DND-41 (cell line): ENCODE results near the gene MPC1.

Experiments used
- ATAC-seq: fragments of 200-7000 bp; cut with Tn5 transposase; 3 replicates; pipeline ENCODE4 v1.9.1; 2021; ENCODE audit warnings: low read depth; ENCODE audit not compliant: insufficient read depth
- DNase-seq: peaks from one replicate; pipeline ENCODE4 v3.0.0-alpha.2; 2020
- H2AFZ ChIP-seq: 2 replicates; pipeline ENCODE4 v1.6.0; 2012; ENCODE audit warnings: low read depth, low read length
- H3K27ac ChIP-seq: 2 replicates; pipeline ENCODE4 v1.5.1; 2012; ENCODE audit warnings: low read length, inconsistent platforms
- H3K27me3 ChIP-seq: fragments of 200-600 bp; sonication (generic); 2 replicates; pipeline ENCODE4 v1.6.0; 2012; ENCODE audit warnings: low read length, mild to moderate bottlenecking, inconsistent platforms; ENCODE audit not compliant: insufficient read depth, poor library complexity
- H3K36me3 ChIP-seq: 2 replicates; pipeline ENCODE4 v1.5.1; 2012; ENCODE audit warnings: low read length, inconsistent platforms; ENCODE audit not compliant: insufficient read depth
- H3K4me1 ChIP-seq: 2 replicates; pipeline ENCODE4 v1.5.1; 2012; ENCODE audit warnings: mild to moderate bottlenecking, low read length; ENCODE audit not compliant: insufficient read depth
- H3K4me2 ChIP-seq: 2 replicates; pipeline ENCODE4 v1.6.0; 2012; ENCODE audit warnings: mild to moderate bottlenecking, moderate library complexity, low read length, inconsistent platforms; ENCODE audit not compliant: insufficient read depth
- H3K4me3 ChIP-seq, 2 experiments: fragments of 200-600 bp in 1 of 2; shearing (Covaris generic) in 1 of 2; 2 replicates each; pipeline ENCODE4 v1.5.1; 2012 to 2016; ENCODE audit warnings: inconsistent platforms in 2 of 2, low read length in 2 of 2, mild to moderate bottlenecking in 2 of 2, low read depth in 1 of 2, moderate library complexity in 1 of 2
- H3K79me2 ChIP-seq: 2 replicates; pipeline ENCODE4 v1.6.0; 2012; ENCODE audit warnings: low read length, inconsistent platforms; ENCODE audit not compliant: insufficient read depth
- H3K9ac ChIP-seq: 2 replicates; pipeline ENCODE4 v1.6.0; 2012; ENCODE audit warnings: low read depth, mild to moderate bottlenecking, inconsistent platforms, low read length, moderate library complexity
- H3K9me3 ChIP-seq: 2 replicates; pipeline ENCODE4 v1.5.1; 2012; ENCODE audit warnings: low read length, moderate library complexity, mild to moderate bottlenecking, inconsistent platforms; ENCODE audit not compliant: insufficient read depth, severe bottlenecking
- H4K20me1 ChIP-seq: 2 replicates; pipeline ENCODE4 v1.6.0; 2012; ENCODE audit warnings: low read length; ENCODE audit not compliant: insufficient read depth
- EZH2 ChIP-seq: IDR thresholded peaks from 3 replicates; pipeline ENCODE4 v1.6.1; 2012; ENCODE audit warnings: borderline replicate concordance, low read depth, mild to moderate bottlenecking, moderate library complexity, low read length, inconsistent platforms; ENCODE audit not compliant: severe bottlenecking
- TF ChIP-seq, protein P1 (sequence below): IDR thresholded peaks from 2 replicates; pipeline ENCODE4 v1.5.1; 2012; ENCODE audit warnings: borderline replicate concordance, low read length, moderate library complexity, mild to moderate bottlenecking; ENCODE audit not compliant: poor library complexity, severe bottlenecking; ENCODE audit errors: extremely low read depth

MPC1 gene

DNA sequence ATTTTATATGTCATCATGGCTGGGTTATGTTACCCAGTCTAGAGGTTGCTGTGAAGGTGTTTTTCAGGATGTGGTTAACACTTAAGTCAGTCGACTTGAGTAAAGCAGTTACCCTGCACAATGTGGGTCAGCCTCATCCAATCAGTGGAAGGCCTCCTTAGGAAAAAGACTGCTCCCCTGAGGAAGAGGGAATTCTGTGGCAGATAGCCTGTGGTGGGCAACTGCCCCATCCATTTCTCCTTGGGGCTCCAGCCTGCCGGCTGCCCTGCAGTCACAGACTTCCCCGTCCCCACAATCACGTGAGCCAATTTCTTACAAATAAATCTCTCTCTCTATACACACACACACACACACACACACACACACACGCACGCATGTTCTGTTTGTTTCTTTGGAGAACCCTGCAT is 34.5 kb upstream of the MPC1 start:
- peak; percentile 84 for ATAC-seq
- Histone ChIP-seq H3K9me3 (no peaks in the 10 kb centered on the region), H3K27ac (peak overlapping the region; percentile 96)

DNA sequence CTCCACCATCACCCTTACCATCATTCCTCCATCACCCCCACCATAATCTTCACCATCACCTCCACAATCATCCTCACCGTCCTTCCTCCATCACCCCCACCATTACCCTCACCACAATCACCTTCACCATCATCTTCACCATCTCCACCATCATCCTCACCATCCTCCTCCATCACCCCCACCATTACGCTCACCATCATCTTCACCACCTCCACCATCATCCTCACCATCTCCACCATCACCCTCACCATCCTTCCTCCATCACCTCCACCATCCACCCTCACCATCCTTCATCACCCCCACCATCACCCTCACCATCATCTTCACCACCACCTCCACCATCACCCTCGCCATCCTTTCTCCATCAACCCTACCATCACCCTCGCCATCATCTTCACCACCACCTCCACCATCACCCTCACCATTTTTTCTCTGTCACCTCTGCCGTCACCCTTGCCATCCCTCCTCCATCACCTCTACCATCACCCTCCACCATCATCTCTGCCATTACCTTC is 33.1 kb upstream of the MPC1 start:
- TF ChIP-seq EZH2: no peak
- TF ChIP-seq, protein P1, sequence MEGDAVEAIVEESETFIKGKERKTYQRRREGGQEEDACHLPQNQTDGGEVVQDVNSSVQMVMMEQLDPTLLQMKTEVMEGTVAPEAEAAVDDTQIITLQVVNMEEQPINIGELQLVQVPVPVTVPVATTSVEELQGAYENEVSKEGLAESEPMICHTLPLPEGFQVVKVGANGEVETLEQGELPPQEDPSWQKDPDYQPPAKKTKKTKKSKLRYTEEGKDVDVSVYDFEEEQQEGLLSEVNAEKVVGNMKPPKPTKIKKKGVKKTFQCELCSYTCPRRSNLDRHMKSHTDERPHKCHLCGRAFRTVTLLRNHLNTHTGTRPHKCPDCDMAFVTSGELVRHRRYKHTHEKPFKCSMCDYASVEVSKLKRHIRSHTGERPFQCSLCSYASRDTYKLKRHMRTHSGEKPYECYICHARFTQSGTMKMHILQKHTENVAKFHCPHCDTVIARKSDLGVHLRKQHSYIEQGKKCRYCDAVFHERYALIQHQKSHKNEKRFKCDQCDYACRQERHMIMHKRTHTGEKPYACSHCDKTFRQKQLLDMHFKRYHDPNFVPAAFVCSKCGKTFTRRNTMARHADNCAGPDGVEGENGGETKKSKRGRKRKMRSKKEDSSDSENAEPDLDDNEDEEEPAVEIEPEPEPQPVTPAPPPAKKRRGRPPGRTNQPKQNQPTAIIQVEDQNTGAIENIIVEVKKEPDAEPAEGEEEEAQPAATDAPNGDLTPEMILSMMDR: no peak
- no peak for DNase-seq
- H3K4me3 ChIP-seq: no peak overlapping the region
- no peak overlapping the region for H2AFZ ChIP-seq
- no peak for ATAC-seq
- peaks cover 76% of the 10 kb centered on the region for H3K4me1 ChIP-seq
- H3K27me3 ChIP-seq: no peaks in the 10 kb centered on the region
- no peaks in the 10 kb centered on the region for H3K36me3 ChIP-seq
- H3K9me3 ChIP-seq: no peaks in the 10 kb centered on the region
- no peak overlapping the region for H3K9ac ChIP-seq
- peak overlapping the region; percentile 96 for H3K27ac ChIP-seq
- no peaks in the 10 kb centered on the region for H4K20me1 ChIP-seq
- no peak overlapping the region for H3K4me2 ChIP-seq
- H3K79me2 ChIP-seq: no peaks in the 10 kb centered on the region

More for the DNA sequence above, 34.5 kb upstream of the MPC1 start:
- H3K4me3 ChIP-seq: no peak overlapping the region
- no peak for TF ChIP-seq EZH2
- TF ChIP-seq, protein P1: no peak
- no peak overlapping the region for H2AFZ ChIP-seq
- H4K20me1 ChIP-seq: no peaks in the 10 kb centered on the region
- no peaks in the 10 kb centered on the region for H3K36me3 ChIP-seq
- H3K4me2 ChIP-seq: peak overlapping the region; percentile 29; the same call in 1 of the 2 replicates
- DNase-seq: peak; percentile 70
- no peaks in the 10 kb centered on the region for H3K27me3 ChIP-seq
- H3K9ac ChIP-seq: peak overlapping the region; percentile 7; the same call in 1 of the 2 replicates
- H3K79me2 ChIP-seq: no peaks in the 10 kb centered on the region
- H3K4me1 ChIP-seq: peaks cover 76% of the 10 kb centered on the region

DNA sequence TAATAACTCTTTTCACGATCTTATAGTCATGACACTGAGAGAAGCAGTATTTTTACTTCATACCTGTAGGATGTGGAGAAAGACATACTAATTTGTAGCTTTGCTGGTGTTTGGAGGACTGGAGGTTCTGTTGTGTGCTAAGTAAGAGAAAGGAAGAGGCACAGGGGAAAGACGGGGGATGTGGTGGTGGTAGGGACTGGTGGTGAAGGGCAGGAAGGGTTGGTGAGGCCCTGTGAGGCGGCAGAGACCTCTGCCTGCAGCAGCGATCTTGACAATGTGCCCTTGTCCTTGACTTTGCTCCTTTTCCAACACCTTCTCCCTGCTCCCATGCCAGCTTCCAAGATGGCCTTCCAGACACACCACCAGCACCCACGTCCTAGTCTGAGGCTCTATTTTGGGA is 32.6 kb upstream of the MPC1 start:
- H3K79me2 ChIP-seq: no peaks in the 10 kb centered on the region
- TF ChIP-seq EZH2: no peak
- TF ChIP-seq, protein P1: no peak
- no peak overlapping the region for H3K4me3 ChIP-seq
- H3K27ac ChIP-seq: peak overlapping the region; percentile 65; the same call in 1 of the 2 replicates
- H3K9me3 ChIP-seq: no peaks in the 10 kb centered on the region
- H3K4me2 ChIP-seq: no peak overlapping the region
- peak; percentile 34; the same call in 2 of the 3 replicates for ATAC-seq
- peaks cover 76% of the 10 kb centered on the region for H3K4me1 ChIP-seq
- no peak overlapping the region for H3K9ac ChIP-seq
- no peaks in the 10 kb centered on the region for H3K36me3 ChIP-seq
- H2AFZ ChIP-seq: no peak overlapping the region
- H4K20me1 ChIP-seq: no peaks in the 10 kb centered on the region
- DNase-seq: peak; percentile 69
- no peaks in the 10 kb centered on the region for H3K27me3 ChIP-seq

DNA sequence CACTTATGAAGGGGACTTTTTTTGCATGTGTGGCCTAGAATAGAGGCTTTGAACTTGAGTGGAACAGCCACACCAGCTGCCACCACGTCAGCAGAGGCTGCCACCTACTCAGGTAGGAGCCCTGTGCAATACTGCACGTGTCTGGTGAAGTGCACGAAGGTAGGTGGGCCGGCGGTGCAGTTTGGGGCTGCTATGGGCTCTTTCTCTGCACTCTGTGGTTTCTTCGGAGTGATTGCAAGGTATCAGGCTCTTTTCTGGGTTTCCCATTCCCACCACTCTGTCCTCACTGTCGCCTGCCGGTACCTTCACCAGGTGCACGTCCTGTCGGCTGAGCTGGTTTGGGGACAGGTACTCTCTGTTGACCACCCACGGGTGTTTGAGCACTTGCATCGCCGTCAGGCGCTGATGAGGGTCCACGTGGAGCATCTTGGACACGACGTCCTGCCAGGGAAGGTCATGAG is 30.8 kb upstream of the MPC1 start:
- Histone ChIP-seq H3K4me1 (peaks cover 64% of the 10 kb centered on the region), H3K9me3 (no peaks in the 10 kb centered on the region), H3K4me2 (no peak overlapping the region), H4K20me1 (no peaks in the 10 kb centered on the region), H3K27ac (no peak overlapping the region; the same call in 1 of the 2 replicates), H2AFZ (no peak overlapping the region), H3K27me3 (no peaks in the 10 kb centered on the region), H3K4me3 (no peak overlapping the region), H3K36me3 (no peaks in the 10 kb centered on the region), H3K9ac (no peak overlapping the region), H3K79me2 (no peaks in the 10 kb centered on the region)
- no peak for TF ChIP-seq EZH2
- TF ChIP-seq, protein P1: no peak
- DNase-seq (no peak), ATAC-seq (no peak)
